IgD-negative memory B cell (primary cell): ENCODE measurements around the gene SEC24D. TPM values are rescaled to one million over a fixed set of nuclear protein-coding genes. Genes with fewer than 3 reads are reported as not detected.
"Not testable (repeated sequence)": the region's sequence is repeated elsewhere in the genome, so short reads cannot be mapped to it uniquely, and the experiment has no call there.

ENCODE experiments used
- H3K27ac Mint-ChIP-seq, 3 donors: one replicate each; pipeline ENCODE4 v1.8.0; 2020 to 2022; ENCODE audit warnings: mild to moderate bottlenecking in 3 of 3, mixed read lengths in 3 of 3, moderate library complexity in 1 of 3
- H3K27me3 Mint-ChIP-seq: one replicate; pipeline ENCODE4 v1.8.0; 2021; ENCODE audit warnings: mixed read lengths
- H3K36me3 Mint-ChIP-seq: one replicate; pipeline ENCODE4 v1.8.0; 2020; ENCODE audit warnings: mild to moderate bottlenecking, mixed read lengths
- H3K4me1 Mint-ChIP-seq, 3 donors: one replicate each; pipeline ENCODE4 v1.8.0; 2020 to 2022; ENCODE audit warnings: mixed read lengths in 3 of 3, mild to moderate bottlenecking in 1 of 3
- H3K4me3 Mint-ChIP-seq, 4 donors: one replicate each; pipeline ENCODE4 v1.8.0; 2020 to 2022; ENCODE audit warnings: mild to moderate bottlenecking in 4 of 4, mixed read lengths in 4 of 4, moderate library complexity in 3 of 4
- H3K9me3 Mint-ChIP-seq, 3 donors: one replicate each; pipeline ENCODE4 v1.8.0; 2020 to 2021; ENCODE audit warnings: mixed read lengths in 3 of 3, mild to moderate bottlenecking in 1 of 3
- polyA plus RNA-seq: library from polyadenylated mRNA; unstranded; fragments of 300-500 nt; fragmentation: Illumina TruSeq; gene quantifications from one replicate; pipeline ENCODE4 v1.2.3, GENCODE V29; 2021

The SEC24D gene
- polyA plus RNA-seq, 1 donor from 2014 or later, result 12.9 TPM

GRCh38 chr4:118810991-118811764, 24.7 kb downstream of the SEC24D start:
- Mint-ChIP-seq H3K27me3 (no peaks in the 10 kb centered on the region), H3K4me3 (no peak overlapping the region), H3K36me3 (peaks cover 5% of the 10 kb centered on the region), H3K9me3 (no peaks in the 10 kb centered on the region), H3K4me1 (no peaks in the 10 kb centered on the region), H3K27ac (no peak overlapping the region)

DNA sequence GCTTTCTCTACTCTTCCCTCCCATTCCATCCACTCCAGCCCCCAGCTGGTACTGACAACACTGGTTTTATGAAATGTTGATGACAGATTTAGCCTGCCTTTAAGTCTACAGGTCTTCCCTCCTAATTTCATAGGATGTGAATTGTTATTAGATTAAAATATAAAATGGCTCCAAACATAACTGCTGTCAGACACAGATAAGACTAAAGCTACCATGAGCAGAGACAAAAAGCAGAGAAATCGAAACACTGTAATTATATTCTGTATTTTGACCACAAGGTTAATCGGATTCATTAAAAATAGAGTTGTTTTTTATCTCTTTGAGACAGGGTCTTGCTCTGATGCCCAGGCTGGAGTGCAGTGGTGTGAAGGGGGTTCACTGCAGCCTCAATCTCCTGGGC, 28.3 kb downstream of the SEC24D start:
- Mint-ChIP-seq H3K9me3 (no peaks in the 10 kb centered on the region), H3K4me1 (no peaks in the 10 kb centered on the region), H3K27ac (peak overlapping the region in 1 of 3 donors; percentile 52), H3K36me3 (peaks cover 4% of the 10 kb centered on the region), H3K4me3 (no peak overlapping the region), H3K27me3 (no peaks in the 10 kb centered on the region)

DNA sequence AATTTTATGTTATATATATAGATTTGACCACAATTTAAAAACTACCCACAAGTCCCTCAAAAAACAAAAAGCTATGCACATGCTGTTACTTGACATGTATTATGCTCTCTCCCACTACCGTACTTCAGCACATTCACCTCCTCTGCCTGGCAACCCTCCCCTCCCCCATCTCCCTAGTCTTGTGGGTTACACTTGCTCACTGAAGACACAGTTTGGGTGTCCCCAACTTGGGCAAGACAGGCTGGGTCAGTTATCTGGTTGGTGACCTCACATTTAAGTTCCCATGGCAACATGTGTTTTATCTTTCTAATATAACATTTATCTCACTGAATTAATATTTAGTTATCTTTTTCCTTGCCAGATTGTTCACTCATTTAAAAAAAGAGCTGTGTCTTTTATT, 32.7 kb downstream of the SEC24D start:
- no peaks in the 10 kb centered on the region for H3K27me3 Mint-ChIP-seq
- peaks cover 0 to 1% (median 0%) of the 10 kb centered on the region in 3 donors for H3K4me1 Mint-ChIP-seq
- no peak overlapping the region for H3K27ac Mint-ChIP-seq
- no peak overlapping the region for H3K4me3 Mint-ChIP-seq
- H3K9me3 Mint-ChIP-seq, result no peaks in the 10 kb centered on the region
- H3K36me3 Mint-ChIP-seq, result peaks cover 14% of the 10 kb centered on the region

DNA sequence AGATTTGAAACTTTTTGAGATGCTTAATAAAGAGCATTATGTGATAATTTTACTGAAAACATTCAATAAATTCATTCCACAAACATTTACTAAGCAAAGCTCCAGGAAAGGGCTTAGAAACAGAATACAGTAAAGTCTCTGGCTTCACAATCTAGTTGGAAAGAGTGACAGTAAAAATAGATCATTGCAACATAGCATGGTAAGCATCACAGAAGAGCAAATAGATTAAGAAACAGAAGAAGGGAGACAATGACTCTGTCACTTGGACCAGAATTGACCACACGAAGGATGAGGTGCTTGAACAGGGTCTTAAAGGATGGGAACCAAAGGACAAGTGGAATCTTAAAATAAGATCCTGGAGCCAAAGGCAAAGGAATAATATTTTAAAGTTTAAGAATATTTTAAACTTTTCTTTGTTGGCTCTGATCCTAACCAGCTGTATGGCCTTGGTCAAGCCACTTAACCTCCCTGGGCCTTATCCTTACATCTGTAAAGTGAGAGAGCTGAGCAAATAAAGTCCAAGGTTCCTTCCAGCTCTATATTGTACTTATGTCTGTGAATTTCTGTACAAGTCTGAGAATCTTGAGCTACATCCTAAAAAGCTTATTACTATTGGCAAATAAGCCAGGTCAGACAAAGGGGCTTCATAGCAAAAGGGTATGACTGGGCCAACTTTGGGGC, 33.9 kb downstream of the SEC24D start:
- H3K4me3 Mint-ChIP-seq, result no peak overlapping the region

DNA sequence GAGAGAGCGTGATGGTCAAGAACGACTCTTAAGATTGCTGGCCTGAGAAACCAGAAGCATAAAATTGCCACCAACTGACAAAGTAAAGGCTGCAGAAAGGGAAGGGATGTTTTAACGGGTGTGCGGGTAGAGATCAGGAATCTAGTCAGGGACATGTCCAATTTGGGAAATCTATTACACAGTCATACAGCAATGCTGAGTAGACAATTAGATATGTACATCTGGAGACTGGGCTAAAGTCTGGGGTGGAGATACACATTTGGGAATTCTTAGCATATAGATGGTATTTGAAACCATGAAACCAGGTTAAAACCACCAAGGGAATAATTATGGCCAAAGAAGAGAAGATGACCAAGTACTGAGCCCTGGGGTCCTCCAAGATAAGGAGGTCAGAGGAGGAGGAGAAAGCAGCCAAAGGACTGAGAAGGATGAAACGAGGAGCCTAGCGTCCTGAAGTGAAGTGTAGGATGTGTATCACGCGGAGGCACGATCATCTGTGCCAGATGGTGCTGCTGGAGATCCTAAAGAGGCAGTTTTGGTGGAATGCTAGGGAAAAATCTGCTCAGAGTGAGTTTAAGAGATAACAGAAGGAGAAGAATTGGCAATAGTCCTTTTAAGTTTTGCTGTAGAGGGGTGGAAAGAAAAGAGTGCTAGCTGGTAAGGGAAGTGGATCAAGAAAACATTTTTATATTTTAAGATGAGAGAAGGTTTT, 36.5 kb downstream of the SEC24D start:
- peaks cover 15% of the 10 kb centered on the region for H3K36me3 Mint-ChIP-seq

More for the DNA sequence above, 33.9 kb downstream of the SEC24D start:
- peaks cover 0 to 1% (median 0%) of the 10 kb centered on the region in 3 donors for H3K4me1 Mint-ChIP-seq
- no peaks in the 10 kb centered on the region for H3K9me3 Mint-ChIP-seq
- peaks cover 14% of the 10 kb centered on the region for H3K36me3 Mint-ChIP-seq
- no peaks in the 10 kb centered on the region for H3K27me3 Mint-ChIP-seq
- H3K27ac Mint-ChIP-seq, result no peak overlapping the region

DNA sequence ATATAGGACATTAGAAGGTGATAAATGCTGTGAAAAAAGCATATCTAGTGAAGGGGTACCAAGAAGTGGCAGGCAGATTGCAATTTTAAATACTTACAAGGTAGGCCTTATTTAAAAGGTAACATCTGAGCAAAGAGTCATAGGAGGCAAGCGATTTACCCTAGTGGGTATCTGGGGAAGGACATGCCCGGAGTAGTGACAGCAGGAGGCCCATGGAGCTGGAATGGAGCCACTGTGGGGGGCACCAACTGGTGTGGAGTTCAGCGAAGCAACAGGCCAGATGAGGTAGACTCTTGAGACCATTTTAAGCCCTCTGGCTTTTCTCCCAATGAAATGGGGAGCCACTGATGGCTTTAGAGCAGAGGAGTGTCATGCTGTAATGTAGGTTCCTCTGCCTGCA, 37.3 kb downstream of the SEC24D start:
- Mint-ChIP-seq H3K9me3 (no peaks in the 10 kb centered on the region), H3K4me3 (no peak overlapping the region), H3K36me3 (peaks cover 15% of the 10 kb centered on the region), H3K27ac (no peak overlapping the region), H3K27me3 (no peaks in the 10 kb centered on the region), H3K4me1 (peaks cover 0 to 1% (median 0%) of the 10 kb centered on the region in 3 donors)

More for the DNA sequence above, 36.5 kb downstream of the SEC24D start:
- no peaks in the 10 kb centered on the region for H3K27me3 Mint-ChIP-seq
- H3K4me3 Mint-ChIP-seq, result no peak overlapping the region
- no peaks in the 10 kb centered on the region for H3K9me3 Mint-ChIP-seq
- H3K27ac Mint-ChIP-seq, result peak overlapping the region in 1 of 3 donors; percentile 66
- H3K4me1 Mint-ChIP-seq, result peaks cover 0 to 1% (median 0%) of the 10 kb centered on the region in 3 donors

- no peak overlapping the region for H3K4me3 Mint-ChIP-seq
- H3K4me1 Mint-ChIP-seq, result peaks cover 0 to 1% (median 0%) of the 10 kb centered on the region in 3 donors
- peaks cover 16% of the 10 kb centered on the region for H3K36me3 Mint-ChIP-seq
- H3K27me3 Mint-ChIP-seq, result no peaks in the 10 kb centered on the region
- no peak overlapping the region for H3K27ac Mint-ChIP-seq
- no peaks in the 10 kb centered on the region for H3K9me3 Mint-ChIP-seq
Observed at GRCh38 chr4:118797558-118798142, 38.3 kb downstream of the SEC24D start.

DNA sequence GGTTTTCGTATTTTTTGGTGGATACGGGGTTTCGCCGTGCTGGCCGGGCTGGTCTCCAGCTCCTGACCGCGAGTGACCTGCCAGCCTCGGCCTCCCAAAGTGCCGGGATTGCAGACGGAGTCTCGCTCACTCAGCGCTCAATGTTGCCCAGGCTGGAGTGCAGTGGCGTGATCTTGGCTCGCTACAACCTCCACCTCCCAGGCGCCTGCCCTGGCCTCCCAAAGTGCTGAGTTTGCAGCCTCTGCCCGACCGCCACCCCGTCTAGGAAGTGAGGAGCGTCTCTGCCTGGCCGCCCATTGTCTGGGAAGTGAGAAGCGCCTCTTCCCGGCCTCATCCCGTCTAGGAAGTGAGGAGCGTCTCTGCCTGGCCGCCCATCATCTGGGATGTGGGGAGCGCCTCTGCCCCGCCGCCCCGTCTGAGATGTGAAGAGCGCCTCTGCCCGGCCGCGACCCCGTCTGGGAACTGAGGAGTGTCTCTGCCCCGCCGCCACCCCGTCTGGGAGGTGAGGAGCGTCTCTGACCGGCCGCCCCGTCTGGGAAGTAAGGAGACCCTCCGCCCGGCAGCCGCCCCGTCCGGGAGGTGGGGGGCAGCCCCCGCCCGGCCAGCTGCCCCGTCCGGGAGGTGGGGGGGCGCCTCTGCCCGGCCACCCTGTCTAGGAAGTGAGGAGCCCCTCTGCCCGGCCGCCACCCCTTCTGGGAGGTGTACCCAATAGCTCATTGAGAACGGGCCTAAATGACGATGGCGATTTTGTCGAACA, 44.1 kb downstream of the SEC24D start:
- H3K4me3 Mint-ChIP-seq, H3K36me3 Mint-ChIP-seq, H3K27ac Mint-ChIP-seq, H3K9me3 Mint-ChIP-seq, H3K27me3 Mint-ChIP-seq, H3K4me1 Mint-ChIP-seq: not testable (repeated sequence)

DNA sequence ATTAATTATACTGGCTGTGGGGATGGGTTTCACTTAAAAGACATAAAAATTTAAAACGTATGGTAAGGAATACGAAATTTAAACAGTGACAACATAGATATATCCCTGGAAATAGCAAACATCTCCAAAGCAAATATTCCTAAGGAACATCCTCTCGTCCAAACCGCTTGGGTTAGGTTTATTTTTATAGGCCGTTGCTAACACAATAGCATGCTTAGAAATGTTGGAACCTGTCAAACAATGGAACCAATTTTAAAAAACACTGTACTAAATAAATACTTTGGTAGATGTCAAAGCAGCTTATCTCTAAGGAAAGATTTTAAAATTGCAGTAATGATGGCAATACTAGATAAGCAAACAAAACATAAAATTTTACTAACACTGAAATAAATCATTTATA, 45.4 kb downstream of the SEC24D start:
- H3K27me3 Mint-ChIP-seq, result no peaks in the 10 kb centered on the region
- H3K27ac Mint-ChIP-seq, result no peak overlapping the region
- no peaks in the 10 kb centered on the region for H3K4me1 Mint-ChIP-seq
- H3K9me3 Mint-ChIP-seq, result no peaks in the 10 kb centered on the region
- no peak overlapping the region for H3K4me3 Mint-ChIP-seq
- peaks cover 5% of the 10 kb centered on the region for H3K36me3 Mint-ChIP-seq

GRCh38 chr4:118788911-118789310, 47.0 kb downstream of the SEC24D start:
- no peak overlapping the region for H3K27ac Mint-ChIP-seq
- H3K4me3 Mint-ChIP-seq, result no peak overlapping the region
- H3K36me3 Mint-ChIP-seq, result peaks cover 4% of the 10 kb centered on the region
- H3K9me3 Mint-ChIP-seq, result no peaks in the 10 kb centered on the region
- no peaks in the 10 kb centered on the region for H3K4me1 Mint-ChIP-seq
- no peaks in the 10 kb centered on the region for H3K27me3 Mint-ChIP-seq

DNA sequence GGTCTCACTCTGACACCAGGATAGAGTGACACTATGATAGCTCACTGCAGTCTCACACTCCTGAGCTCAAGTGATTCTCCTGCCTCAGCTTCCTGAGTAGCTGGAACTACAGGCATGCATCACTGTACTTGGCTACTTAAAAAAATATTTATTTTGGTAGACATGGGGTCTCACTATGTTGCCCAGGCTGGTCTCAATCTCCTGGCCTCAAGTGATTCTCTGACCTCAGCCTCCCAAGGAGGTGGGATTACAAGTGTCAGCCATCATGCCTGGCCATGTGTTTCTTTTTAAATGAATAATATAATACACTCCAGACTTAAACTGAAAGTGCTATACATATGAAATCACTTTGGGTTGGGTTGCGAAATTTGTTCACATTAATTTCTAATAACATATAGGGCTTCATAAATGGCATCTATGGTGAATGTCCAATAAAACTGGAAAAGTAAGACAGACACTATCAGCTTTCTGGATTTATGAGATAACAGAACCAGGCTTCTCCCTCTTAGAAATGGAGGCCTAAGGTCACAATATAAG, 48.0 kb downstream of the SEC24D start:
- no peak overlapping the region for H3K27ac Mint-ChIP-seq
- no peak overlapping the region for H3K4me3 Mint-ChIP-seq
- no peaks in the 10 kb centered on the region for H3K27me3 Mint-ChIP-seq
- peaks cover 3% of the 10 kb centered on the region for H3K36me3 Mint-ChIP-seq
- no peaks in the 10 kb centered on the region for H3K4me1 Mint-ChIP-seq
- H3K9me3 Mint-ChIP-seq, result no peaks in the 10 kb centered on the region

DNA sequence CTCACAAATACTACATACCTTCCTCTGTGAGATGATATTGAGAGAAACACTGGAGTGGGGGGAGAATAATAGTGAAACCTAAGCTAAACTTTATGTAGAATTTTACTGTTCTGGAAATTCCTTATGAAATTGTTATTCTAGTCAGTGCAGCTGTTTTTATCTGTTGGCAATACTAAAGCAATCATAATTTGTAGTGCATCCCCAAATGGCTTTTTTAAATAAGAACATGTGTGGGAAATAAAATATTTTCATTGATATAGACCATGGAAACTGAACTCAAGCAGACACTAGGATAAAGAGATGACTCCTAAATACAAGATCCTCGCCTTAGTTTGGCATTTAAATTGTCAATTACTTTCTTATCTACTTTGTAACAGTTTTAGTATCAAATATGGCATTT, 51.1 kb downstream of the SEC24D start:
- no peaks in the 10 kb centered on the region for H3K9me3 Mint-ChIP-seq
- no peak overlapping the region for H3K4me3 Mint-ChIP-seq
- H3K4me1 Mint-ChIP-seq, result no peaks in the 10 kb centered on the region
- H3K27me3 Mint-ChIP-seq, result no peaks in the 10 kb centered on the region
- peaks cover 2% of the 10 kb centered on the region for H3K36me3 Mint-ChIP-seq
- no peak overlapping the region for H3K27ac Mint-ChIP-seq

- H3K27me3 Mint-ChIP-seq, result no peaks in the 10 kb centered on the region
- no peaks in the 10 kb centered on the region for H3K9me3 Mint-ChIP-seq
- no peak overlapping the region for H3K4me3 Mint-ChIP-seq
- no peak overlapping the region for H3K27ac Mint-ChIP-seq
- no peaks in the 10 kb centered on the region for H3K4me1 Mint-ChIP-seq
- peaks cover 2% of the 10 kb centered on the region for H3K36me3 Mint-ChIP-seq
Observed at GRCh38 chr4:118783887-118784286, 52.0 kb downstream of the SEC24D start.

GRCh38 chr4:118782886-118783285, 53.0 kb downstream of the SEC24D start:
- not testable (repeated sequence) for H3K36me3 Mint-ChIP-seq, H3K9me3 Mint-ChIP-seq, H3K4me3 Mint-ChIP-seq, H3K27ac Mint-ChIP-seq, H3K4me1 Mint-ChIP-seq, H3K27me3 Mint-ChIP-seq
